HEK293 (cell line): ENCODE results near the gene PRPSAP2.
"Not testable (repeated sequence)": the region's sequence is repeated elsewhere in the genome, so short reads cannot be mapped to it uniquely, and the experiment has no call there.

Source experiments
- CTCF ChIP-seq: fragments of 450-650 bp; formaldehyde crosslinking; IDR thresholded peaks from 2 replicates; pipeline ENCODE4 v1.5.1; 2016; ENCODE audit warnings: missing biosample characterization, missing genetic modification characterization
- REPIN1 ChIP-seq: fragments of 450-650 bp; formaldehyde crosslinking; IDR thresholded peaks from 2 replicates; pipeline ENCODE4 v1.5.1; 2017; ENCODE audit warnings: missing biosample characterization, missing genetic modification characterization, low read depth

- TF ChIP-seq CTCF, REPIN1 (tag by site-specific recombination): not testable (repeated sequence)
These were observed 36.5 kb upstream of the PRPSAP2 start for GRCh38 chr17:18821430-18821829.
